HepG2 (cell line): ENCODE data around the gene ADAMTS14. TPM values are rescaled to one million over a fixed set of nuclear protein-coding genes. Genes with fewer than 3 reads are reported as not detected.
"Not testable (repeated sequence)": the region's sequence is repeated elsewhere in the genome, so short reads cannot be mapped to it uniquely, and the experiment has no call there.

Experiments used
- ATAC-seq: fragments of 200-7000 bp; cut with Tn5 transposase; 3 replicates; pipeline ENCODE4 v1.9.1; 2020; ENCODE audit warnings: mild to moderate bottlenecking, moderate library complexity
- BruUV-seq: library from RNA; stranded (reverse); fragments of 400-500 nt; replicated peaks from 2 replicates; lab custom pipeline; 2021; lab: Mats Ljungman, UMichigan
- CTCF ChIA-PET: fragments of 300-600 bp; formaldehyde crosslinking; extraction: SDS; loops from one replicate; lab custom pipeline; 2021; ENCODE audit warnings: low total read pairs, inconsistent platforms, low intra/inter-chr PET ratio; lab: Yijun Ruan, JAX
- POLR2A ChIA-PET: fragments of 350-600 bp; sonication (Branson Sonifier 250); formaldehyde crosslinking; loops from one replicate; lab custom pipeline; 2020; ENCODE audit warnings: antibody characterized with exemption, inconsistent platforms; lab: Yijun Ruan, JAX
- DNase-seq: peaks from one replicate; pipeline ENCODE4 v3.0.0-alpha.2; 2015; ENCODE audit warnings: low spot score
- FAIRE-seq: peaks from 3 replicates; lab custom pipeline; 2011; peaks lifted over from hg19 to GRCh38; lab: Jason Lieb, UNC
- H2AFZ ChIP-seq: one replicate; pipeline ENCODE4 v1.6.1; 2011; ENCODE audit warnings: low read length, inconsistent platforms
- H3K27ac ChIP-seq: fragments of 300-600 bp; 3 replicates; pipeline ENCODE4 v1.8.0; 2011; ENCODE audit warnings: mixed run types, mild to moderate bottlenecking, mixed read lengths, low read length, inconsistent platforms; ENCODE audit not compliant: insufficient read depth; ENCODE audit errors: extremely low read length
- H3K27me3 ChIP-seq, 2 experiments: fragments of 200-600 bp in 1 of 2; 2 replicates in 1 of 2; 3 replicates in 1 of 2; pipeline versions ENCODE4 v1.6.0 to v1.8.0; 2011; ENCODE audit warnings: low read length in 2 of 2, mild to moderate bottlenecking in 2 of 2, moderate library complexity in 2 of 2, inconsistent platforms in 1 of 2; ENCODE audit not compliant: insufficient read depth in 2 of 2, control insufficient read depth in 1 of 2
- H3K36me3 ChIP-seq, 2 experiments: fragments of 200-600 bp in 1 of 2; replicated peaks in 1 of 2; 2 replicates in 1 of 2; 3 replicates in 1 of 2; pipeline versions ENCODE4 v1.5.1 to v1.8.0; 2011; ENCODE audit warnings: low read length in 2 of 2, inconsistent platforms in 1 of 2; ENCODE audit not compliant: insufficient read depth in 2 of 2, control insufficient read depth in 1 of 2
- H3K4me1 ChIP-seq: 2 replicates; pipeline ENCODE4 v1.5.1; 2012; ENCODE audit warnings: low read length, inconsistent platforms; ENCODE audit not compliant: insufficient read depth
- H3K4me2 ChIP-seq: 2 replicates; pipeline ENCODE4 v1.6.0; 2011; ENCODE audit warnings: low read depth, low read length, inconsistent platforms
- H3K4me3 ChIP-seq, 3 experiments: fragments of 200-600 bp in 1 of 3; sonication (generic), shearing (Covaris generic) in 1 of 3; replicated peaks in 1 of 3; 2 replicates each; pipeline ENCODE4 v1.5.1; 2011 to 2016; ENCODE audit warnings: low read length in 3 of 3, inconsistent platforms in 2 of 3, low read depth in 2 of 3, mild to moderate bottlenecking in 2 of 3, control low read depth in 1 of 3, mixed read lengths in 1 of 3; ENCODE audit not compliant: insufficient read depth in 1 of 3
- H3K79me2 ChIP-seq: one replicate; pipeline ENCODE4 v1.6.1; 2011; ENCODE audit warnings: low read length, inconsistent platforms; ENCODE audit not compliant: insufficient read depth
- H3K9ac ChIP-seq: 2 replicates; pipeline ENCODE4 v1.6.0; 2011; ENCODE audit warnings: mild to moderate bottlenecking, low read depth, low read length, inconsistent platforms; ENCODE audit not compliant: insufficient read depth
- H3K9me3 ChIP-seq: 2 replicates; pipeline ENCODE4 v1.5.1; 2012; ENCODE audit warnings: mild to moderate bottlenecking, low read length
- H4K20me1 ChIP-seq: 2 replicates; pipeline ENCODE4 v1.6.0; 2011; ENCODE audit warnings: inconsistent platforms, mild to moderate bottlenecking, low read length, moderate library complexity; ENCODE audit not compliant: insufficient read depth
- WGBS: methylation state at CpG from one replicate; pipeline ENCODE4 v1.1.6; 2017; ENCODE audit warnings: low lambda C conversion rate; 5-methylcytosine and 5-hydroxymethylcytosine counted together
- in situ Hi-C: cut with HindIII; loops from 2 replicates; pipeline ENCODE4 v1.10.0; 2017; ENCODE audit warnings: low pct_unique_long_range_greater_than_20kb; ENCODE audit not compliant: extremely low pct_ligation_motif_present
- intact Hi-C: fragments of 100-400 bp; cut with micrococcal nuclease; formaldehyde crosslinking; loops from one replicate; pipeline ENCODE4 v1.10.0; 2022; ENCODE audit not compliant: unreplicated experiment
- polyA plus RNA-seq, 8 experiments: library from polyadenylated mRNA; depleted of rRNA in 3 of 8; stranded (reverse) in 7 of 8; unstranded in 1 of 8; fragments of >200 nt; fragmentation: Illumina TruSeq in 4 of 8; extraction: Trizol in 4 of 8; gene quantifications; 2 replicates each; pipeline versions ENCODE4 v1.2.1 to v1.2.3, GENCODE V29; 2011 to 2016; ENCODE audit warnings: low read depth in 4 of 8, missing spikeins in 1 of 8, mixed read lengths in 1 of 8; ENCODE audit not compliant: insufficient read depth in 1 of 8
- total RNA-seq, 5 experiments: library from RNA; depleted of rRNA; stranded (reverse); fragments of >200 nt; fragmentation: Illumina TruSeq; extraction: Trizol; gene quantifications; 2 replicates each; pipeline ENCODE4 v1.2.3, GENCODE V29; 2016; ENCODE audit warnings: low read depth in 1 of 5

ADAMTS14 gene
- total and polyA plus RNA-seq, 2 of the 13 experiments (the other 11 are each of a cell fraction or from before 2014, with no cell fraction given) = 0.04 to 0.07 TPM

DNA sequence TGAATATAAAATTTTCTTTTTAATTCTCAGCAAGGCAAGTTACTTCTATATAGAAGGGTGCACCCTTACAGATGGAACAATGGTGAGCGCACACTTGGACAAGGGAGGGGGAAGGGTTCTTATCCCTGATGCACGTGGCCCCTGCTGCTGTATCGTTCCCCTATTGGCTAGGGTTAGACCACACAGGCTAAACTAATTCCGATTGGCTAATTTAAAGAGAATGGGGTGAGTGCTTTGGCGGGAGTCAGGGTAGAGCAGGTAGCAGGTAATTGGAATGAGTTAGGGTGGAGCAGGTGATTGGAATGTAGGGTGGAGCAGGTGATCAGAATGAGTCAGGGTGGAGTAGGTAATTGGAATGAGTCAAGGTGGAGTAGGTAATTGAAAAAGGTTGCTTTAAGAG is 37.8 kb upstream of the ADAMTS14 start:
- POLR2A ChIA-PET, in situ Hi-C loops: not testable (repeated sequence)

DNA sequence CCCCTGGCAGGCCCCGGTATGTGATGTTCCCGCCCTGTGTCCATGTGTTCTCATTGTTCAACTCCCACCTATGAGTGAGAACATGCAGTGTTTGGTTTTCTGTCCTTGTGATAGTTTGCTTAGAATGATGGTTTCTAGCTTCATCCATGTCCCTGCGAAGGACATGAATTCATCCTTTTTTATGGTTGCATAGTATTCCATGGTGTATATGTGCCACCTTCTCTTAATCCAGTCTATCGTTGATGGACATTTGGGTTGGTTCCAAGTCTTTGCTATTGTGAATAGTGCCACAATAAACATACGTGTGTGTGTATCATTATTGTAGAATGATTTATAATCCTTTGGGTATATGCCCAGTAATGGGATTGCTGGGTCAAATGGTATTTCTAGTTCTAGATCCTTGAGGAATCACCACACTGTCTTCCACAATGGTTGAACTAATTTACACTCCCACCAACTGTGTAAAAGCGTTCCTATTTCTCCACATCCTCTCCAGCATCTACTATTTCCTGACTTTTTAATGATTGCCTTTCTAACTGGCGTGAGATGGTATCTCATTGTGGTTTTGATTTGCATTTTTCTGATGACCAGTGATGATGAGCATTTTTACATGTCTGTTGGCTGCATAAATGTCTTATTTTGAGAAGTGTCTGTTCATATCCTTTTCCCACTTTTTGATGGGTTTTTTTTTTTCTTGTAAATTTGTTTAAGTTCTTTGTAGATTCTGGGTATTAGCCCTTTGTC is 32.5 kb upstream of the ADAMTS14 start:
- intact Hi-C loops, H3K9ac ChIP-seq, H4K20me1 ChIP-seq, H3K27me3 ChIP-seq, FAIRE-seq, ATAC-seq, H3K36me3 ChIP-seq, H3K9me3 ChIP-seq, H3K27ac ChIP-seq, POLR2A ChIA-PET, in situ Hi-C loops, DNase-seq, CTCF ChIA-PET, H3K4me1 ChIP-seq, BruUV-seq, H3K4me2 ChIP-seq, H3K79me2 ChIP-seq, H3K4me3 ChIP-seq, H2AFZ ChIP-seq: not testable (repeated sequence)
- WGBS = 23% methylated on average over 7 of the region's 7 CpGs

More for the DNA sequence above, 37.8 kb upstream of the ADAMTS14 start:
- H3K27ac ChIP-seq, H3K79me2 ChIP-seq, H3K27me3 ChIP-seq, ATAC-seq, H3K4me1 ChIP-seq, H3K36me3 ChIP-seq, H3K4me2 ChIP-seq, DNase-seq, intact Hi-C loops, H2AFZ ChIP-seq, BruUV-seq, H4K20me1 ChIP-seq, H3K9ac ChIP-seq, FAIRE-seq, CTCF ChIA-PET, H3K9me3 ChIP-seq, H3K4me3 ChIP-seq: not testable (repeated sequence)
- WGBS = 48% methylated on average over 5 of the region's 5 CpGs

DNA sequence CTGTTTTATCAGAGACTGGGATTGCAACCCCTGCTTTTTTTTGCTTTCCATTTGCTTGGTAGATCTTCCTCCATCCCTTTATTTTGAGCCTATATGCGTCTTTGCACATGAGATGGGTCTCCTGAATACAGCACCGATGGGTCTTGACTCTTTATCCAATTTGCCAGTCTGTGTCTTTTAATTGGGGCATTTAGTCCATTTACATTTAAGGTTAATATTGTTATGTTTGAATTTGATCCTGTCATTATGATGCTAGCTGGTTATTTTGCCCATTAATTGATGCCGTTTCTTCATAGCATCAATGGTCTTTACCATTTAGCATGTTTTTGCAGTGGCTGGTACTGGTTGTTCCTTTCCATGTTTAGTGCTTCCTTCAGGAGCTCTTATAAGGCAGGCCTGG is 29.0 kb upstream of the ADAMTS14 start:
- H4K20me1 ChIP-seq, ATAC-seq, FAIRE-seq, H3K4me2 ChIP-seq, H3K4me1 ChIP-seq, H3K27me3 ChIP-seq, BruUV-seq, H3K4me3 ChIP-seq, H3K36me3 ChIP-seq, DNase-seq, H3K79me2 ChIP-seq, CTCF ChIA-PET, in situ Hi-C loops, H3K9ac ChIP-seq, POLR2A ChIA-PET, H3K27ac ChIP-seq, H3K9me3 ChIP-seq, intact Hi-C loops, H2AFZ ChIP-seq: not testable (repeated sequence)
- WGBS = 35% methylated on average over 3 of the region's 3 CpGs

DNA sequence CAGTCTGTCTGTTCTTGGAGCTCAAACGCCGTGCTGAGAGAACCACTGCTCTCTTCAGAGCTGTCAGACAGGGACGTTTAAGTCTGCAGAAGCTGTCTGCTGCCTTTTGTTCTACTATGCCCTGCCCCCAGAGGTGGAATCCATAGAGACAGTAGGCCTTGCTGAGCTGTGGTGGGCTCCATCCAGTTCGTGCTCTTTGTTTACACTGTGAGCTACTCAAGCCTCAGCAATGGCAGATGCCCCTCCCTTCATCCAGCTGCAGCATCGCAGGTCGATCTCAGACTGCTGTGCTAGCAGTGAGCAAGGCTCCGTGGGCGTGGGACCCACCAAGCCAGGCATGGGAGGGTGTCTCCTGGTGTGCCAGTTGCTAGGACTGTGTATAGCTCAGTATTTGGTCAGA is 27.3 kb upstream of the ADAMTS14 start:
- H3K4me2 ChIP-seq, H4K20me1 ChIP-seq, CTCF ChIA-PET, H3K4me3 ChIP-seq, POLR2A ChIA-PET, BruUV-seq, H3K27me3 ChIP-seq, H3K27ac ChIP-seq, DNase-seq, H3K36me3 ChIP-seq, H3K9ac ChIP-seq, H2AFZ ChIP-seq, in situ Hi-C loops, H3K79me2 ChIP-seq, intact Hi-C loops, H3K4me1 ChIP-seq, ATAC-seq, FAIRE-seq: not testable (repeated sequence)
- peaks cover 18% of the 10 kb centered on the region for H3K9me3 ChIP-seq
- no CpG with 5 or more reads among the region's 8 CpGs for WGBS
